Esophagus squamous epithelium (tissue), 5 donors: ENCODE measurements around the gene CANX. TPM values are rescaled to one million over a fixed set of nuclear protein-coding genes. Genes with fewer than 3 reads are reported as not detected.
"Not testable (repeated sequence)": the region's sequence is repeated elsewhere in the genome, so short reads cannot be mapped to it uniquely, and the experiment has no call there.

Source experiments
- DNase-seq: peaks from one replicate; lab custom pipeline; 2025; lab: John Stamatoyannopoulos, UW
- H3K27ac ChIP-seq, 4 donors: fragments of 200-600 bp; sonication (generic); one replicate each; pipeline ENCODE4 v1.5.1; 2016 to 2019; ENCODE audit warnings: mild to moderate bottlenecking in 1 of 4
- H3K27me3 ChIP-seq, 4 donors: fragments of 200-600 bp; sonication (generic); 1 replicate in 3 of 4; 2 replicates in 1 of 4; pipeline versions ENCODE4 v1.5.1 to v1.6.0; 2017 to 2021; ENCODE audit warnings: antibody characterized with exemption in 1 of 4
- H3K36me3 ChIP-seq, 3 donors: fragments of 200-600 bp; sonication (generic); one replicate each; pipeline ENCODE4 v1.5.1; 2016 to 2019
- H3K4me1 ChIP-seq, 3 donors: fragments of 200-600 bp; sonication (generic); one replicate each; pipeline ENCODE4 v1.5.1; 2017 to 2019
- H3K4me3 ChIP-seq, 4 donors: fragments of 200-600 bp; sonication (generic); 1 replicate in 3 of 4; 2 replicates in 1 of 4; pipeline ENCODE4 v1.5.1; 2016 to 2019; ENCODE audit warnings: mild to moderate bottlenecking in 2 of 4, moderate library complexity in 1 of 4
- H3K9me3 ChIP-seq, 3 donors: fragments of 200-600 bp; sonication (generic); one replicate each; pipeline ENCODE4 v1.5.1; 2016 to 2019
- POLR2A ChIP-seq, 4 donors: fragments of 450-650 bp; IDR thresholded peaks; one replicate each; pipeline ENCODE4 v1.6.1; 2017; ENCODE audit warnings: antibody characterized with exemption in 4 of 4, mild to moderate bottlenecking in 4 of 4, moderate library complexity in 3 of 4
- WGBS, 2 donors: methylation state at CpG; one replicate each; pipeline ENCODE4 v1.1.5; 2018; 5-methylcytosine and 5-hydroxymethylcytosine counted together
- intact Hi-C: fragments of 100-400 bp; cut with DNase I; formaldehyde crosslinking; loops from one replicate; pipeline ENCODE4 v1.15.0; 2022
- total RNA-seq, 4 donors: library from RNA; depleted of rRNA; stranded (reverse); fragments of >200 nt; gene quantifications; one replicate each; pipeline ENCODE4 v1.1.0, GENCODE V29; 2016
- TF ChIP-seq, protein P1 (sequence below), 6 experiments: fragments of 450-650 bp in 4 of 6; fragments of 200-600 bp in 2 of 6; sonication (generic) in 2 of 6; IDR thresholded peaks; one replicate each; pipeline ENCODE4 v1.5.1; 2016 to 2019; ENCODE audit warnings: antibody characterized with exemption in 6 of 6, mild to moderate bottlenecking in 4 of 6, moderate library complexity in 4 of 6
- donor health status: DM: yes; HTN: yes; CAD: no.

Gene CANX
- total RNA-seq, 4 donors from 2014 or later, result 200 to 321 (median 252) TPM

DNA sequence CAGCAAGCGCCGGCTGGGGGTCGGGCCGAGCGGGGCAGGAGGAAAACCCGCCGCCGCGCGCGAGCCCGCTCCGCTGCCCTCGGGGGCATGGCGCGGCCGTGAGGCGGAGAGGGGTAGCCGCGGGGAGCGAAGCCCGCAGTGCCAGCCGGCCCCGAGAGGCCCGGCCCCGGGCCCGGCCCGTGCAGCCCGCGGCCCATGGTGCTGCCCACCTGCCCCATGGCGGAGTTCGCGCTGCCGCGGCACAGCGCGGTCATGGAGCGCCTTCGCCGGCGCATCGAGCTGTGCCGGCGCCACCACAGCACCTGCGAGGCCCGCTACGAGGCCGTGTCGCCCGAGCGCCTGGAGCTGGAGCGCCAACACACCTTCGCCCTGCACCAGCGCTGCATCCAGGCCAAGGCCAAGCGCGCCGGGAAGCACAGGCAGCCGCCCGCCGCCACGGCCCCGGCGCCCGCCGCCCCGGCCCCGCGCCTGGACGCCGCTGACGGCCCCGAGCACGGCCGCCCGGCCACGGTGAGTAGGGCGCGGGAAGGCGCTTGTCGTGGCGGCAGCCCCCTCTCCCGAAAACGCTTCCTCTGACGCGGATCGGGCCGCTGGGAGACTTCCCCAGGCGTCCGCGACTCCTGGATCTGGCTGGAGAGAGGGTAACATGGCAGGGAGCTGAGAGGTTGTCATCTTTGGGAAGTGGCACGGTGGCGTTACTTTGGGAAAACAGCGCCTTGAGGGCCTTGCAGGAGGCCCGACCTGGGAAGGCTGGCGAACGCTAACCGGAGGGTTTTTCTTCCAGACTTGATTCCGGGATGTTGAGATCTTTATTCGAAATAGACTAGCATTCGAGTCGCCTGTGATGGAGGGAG is 34.4 kb downstream of the CANX start:
- TF ChIP-seq POLR2A (IDR thresholded peaks at IDR 0.05), result no peak
- TF ChIP-seq, protein P1, sequence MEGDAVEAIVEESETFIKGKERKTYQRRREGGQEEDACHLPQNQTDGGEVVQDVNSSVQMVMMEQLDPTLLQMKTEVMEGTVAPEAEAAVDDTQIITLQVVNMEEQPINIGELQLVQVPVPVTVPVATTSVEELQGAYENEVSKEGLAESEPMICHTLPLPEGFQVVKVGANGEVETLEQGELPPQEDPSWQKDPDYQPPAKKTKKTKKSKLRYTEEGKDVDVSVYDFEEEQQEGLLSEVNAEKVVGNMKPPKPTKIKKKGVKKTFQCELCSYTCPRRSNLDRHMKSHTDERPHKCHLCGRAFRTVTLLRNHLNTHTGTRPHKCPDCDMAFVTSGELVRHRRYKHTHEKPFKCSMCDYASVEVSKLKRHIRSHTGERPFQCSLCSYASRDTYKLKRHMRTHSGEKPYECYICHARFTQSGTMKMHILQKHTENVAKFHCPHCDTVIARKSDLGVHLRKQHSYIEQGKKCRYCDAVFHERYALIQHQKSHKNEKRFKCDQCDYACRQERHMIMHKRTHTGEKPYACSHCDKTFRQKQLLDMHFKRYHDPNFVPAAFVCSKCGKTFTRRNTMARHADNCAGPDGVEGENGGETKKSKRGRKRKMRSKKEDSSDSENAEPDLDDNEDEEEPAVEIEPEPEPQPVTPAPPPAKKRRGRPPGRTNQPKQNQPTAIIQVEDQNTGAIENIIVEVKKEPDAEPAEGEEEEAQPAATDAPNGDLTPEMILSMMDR (IDR thresholded peaks at IDR 0.05), result no peak
- Histone ChIP-seq H3K27me3 (no peaks in the 10 kb centered on the region), H3K9me3 (no peaks in the 10 kb centered on the region), H3K4me1 (peaks cover 15 to 59% (median 27%) of the 10 kb centered on the region in 3 donors), H3K27ac (peak overlapping the region; percentile 89 to 99 (median 96)), H3K36me3 (peaks cover 0 to 48% (median 14%) of the 10 kb centered on the region in 3 donors), H3K4me3 (peak overlapping the region; percentile 67 to 98 (median 90))
- DNase-seq, result no peak
- WGBS, 2 donors, result 0% methylated on average over 14 to 19 of the region's 101 CpGs
- intact Hi-C loops, result no loop called here

DNA sequence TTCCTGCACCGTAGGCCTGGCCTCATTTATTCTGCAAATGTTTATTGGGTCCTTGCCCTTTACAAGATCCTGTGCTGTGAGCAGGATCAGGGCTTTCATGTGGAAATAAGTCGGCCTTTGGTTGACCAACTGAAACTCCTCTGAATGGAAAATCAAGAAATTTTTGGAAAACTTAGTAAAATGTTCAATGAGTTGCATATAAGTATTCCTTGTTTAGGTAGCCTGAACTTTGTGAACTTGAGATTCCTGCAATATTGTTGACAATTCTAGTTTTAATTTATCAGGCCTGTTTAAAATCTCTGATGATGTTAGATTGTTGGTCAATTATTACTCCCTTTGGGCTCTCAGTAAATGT is 35.0 kb downstream of the CANX start:
- no peak for TF ChIP-seq POLR2A (IDR thresholded peaks at IDR 0.05)
- TF ChIP-seq, protein P1 (IDR thresholded peaks at IDR 0.05), result no peak
- Histone ChIP-seq H3K9me3 (no peaks in the 10 kb centered on the region), H3K27me3 (no peaks in the 10 kb centered on the region), H3K4me3 (peak overlapping the region; percentile 67 to 98 (median 90)), H3K36me3 (peaks cover 0 to 47% (median 10%) of the 10 kb centered on the region in 3 donors), H3K4me1 (peaks cover 15 to 65% (median 30%) of the 10 kb centered on the region in 3 donors), H3K27ac (peak overlapping the region; percentile 89 to 99 (median 96))
- intact Hi-C loops, result no loop called here
- WGBS, 2 donors, result 0% methylated on average over 1 to 2 of the region's 2 CpGs
- DNase-seq, result no peak

DNA sequence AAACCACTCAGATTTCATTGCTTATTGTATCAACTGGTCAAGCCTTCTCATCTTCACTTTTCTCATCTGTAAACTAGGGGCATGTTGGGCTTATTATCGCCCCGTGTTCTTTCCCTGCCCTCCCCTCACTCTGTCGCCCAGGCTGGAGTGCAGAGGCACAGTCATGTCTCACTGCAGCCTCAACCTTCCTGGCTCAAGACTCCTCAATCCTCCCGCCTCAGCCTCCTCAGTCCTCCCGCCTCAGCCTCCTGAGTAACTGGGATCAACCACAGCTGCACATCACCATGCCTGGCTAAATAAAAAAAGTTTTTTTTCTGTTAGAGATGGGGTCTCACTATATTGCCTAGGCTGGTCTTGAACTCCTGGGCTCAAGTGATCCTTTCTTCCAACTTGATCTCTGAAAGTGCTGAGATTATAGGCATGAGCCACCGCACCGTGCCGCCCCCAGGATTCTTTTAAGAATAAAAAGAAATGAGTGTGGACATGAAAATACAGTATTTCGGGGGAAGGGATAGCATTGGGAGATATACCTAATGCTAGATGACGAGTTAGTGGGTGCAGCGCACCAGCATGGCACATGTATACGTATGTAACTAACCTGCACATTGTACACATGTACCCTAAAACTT is 35.9 kb downstream of the CANX start:
- Histone ChIP-seq H3K36me3 (peaks cover 0 to 46% (median under 1%) of the 10 kb centered on the region in 3 donors), H3K4me1 (peaks cover 15 to 70% (median 30%) of the 10 kb centered on the region in 3 donors), H3K4me3 (peak overlapping the region in 3 of 4 donors; percentile 67 to 98 (median 93)), H3K27me3 (no peaks in the 10 kb centered on the region), H3K27ac (peak overlapping the region in 2 of 4 donors; percentile 89 to 95), H3K9me3 (no peaks in the 10 kb centered on the region)
- DNase-seq, result no peak
- 65 to 66% methylated on average over 11 to 12 of the region's 12 CpGs for WGBS, 2 donors
- intact Hi-C loops, result no loop called here
- TF ChIP-seq, protein P1 (IDR thresholded peaks at IDR 0.05), result no peak
- TF ChIP-seq POLR2A (IDR thresholded peaks at IDR 0.05), result no peak

DNA sequence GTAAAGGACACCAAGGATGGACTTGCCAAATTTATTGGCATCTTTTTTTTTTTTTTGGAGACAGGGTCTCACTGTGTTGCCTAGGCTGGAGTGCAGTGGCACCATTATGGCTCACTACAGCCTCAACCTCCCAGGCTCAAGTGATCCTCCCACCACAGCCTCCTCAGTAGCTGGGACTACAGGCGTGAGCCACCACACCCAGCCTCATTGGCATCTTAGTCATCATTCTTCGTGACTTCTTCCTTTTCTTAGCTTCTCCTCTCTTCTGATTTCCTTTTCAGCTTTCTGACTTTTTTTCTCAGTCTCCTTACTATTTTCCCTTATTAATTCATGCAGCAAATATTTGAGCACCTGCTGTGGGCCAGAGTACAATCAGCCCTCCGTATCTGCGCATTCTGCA is 40.0 kb downstream of the CANX start:
- Histone ChIP-seq H3K27me3 (no peaks in the 10 kb centered on the region), H3K4me3 (no peak overlapping the region), H3K27ac (no peak overlapping the region), H3K9me3 (no peaks in the 10 kb centered on the region), H3K36me3 (peaks cover 0 to 33% (median 0%) of the 10 kb centered on the region in 3 donors), H3K4me1 (peaks cover 15 to 72% (median 23%) of the 10 kb centered on the region in 3 donors)
- DNase-seq, result no peak
- intact Hi-C loops, result no loop called here
- TF ChIP-seq, protein P1 (IDR thresholded peaks at IDR 0.05), result no peak
- TF ChIP-seq POLR2A (IDR thresholded peaks at IDR 0.05), result no peak
- WGBS, 2 donors, result 74 to 87% methylated on average over 4 of the region's 4 CpGs

DNA sequence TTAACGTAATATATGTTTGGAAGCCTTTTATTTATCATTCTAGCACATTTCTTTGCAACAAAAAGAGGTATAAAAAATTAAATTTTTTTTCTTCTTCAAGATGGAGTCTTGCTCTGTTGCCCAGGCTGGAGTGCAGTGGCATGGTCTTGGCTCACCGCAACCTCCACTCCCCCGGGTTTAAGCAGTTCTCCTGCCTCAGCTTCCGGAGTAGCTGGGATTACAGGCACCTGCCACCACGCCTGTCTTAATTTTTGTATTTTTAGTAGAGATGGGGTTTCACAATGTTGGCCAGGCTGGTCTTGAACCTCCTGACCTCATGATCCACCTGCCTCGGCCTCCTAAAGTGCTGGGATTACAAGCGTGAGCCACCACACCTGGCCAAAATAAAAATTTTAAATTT is 45.3 kb downstream of the CANX start:
- H3K27ac ChIP-seq, H3K36me3 ChIP-seq, DNase-seq, H3K27me3 ChIP-seq, H3K9me3 ChIP-seq, H3K4me3 ChIP-seq, intact Hi-C loops: not testable (repeated sequence)
- peaks cover 0 to 28% (median 0%) of the 10 kb centered on the region in 3 donors for H3K4me1 ChIP-seq
- 85 to 93% methylated on average over 7 of the region's 7 CpGs for WGBS, 2 donors
